BLaER1 (cell line): ENCODE data around the gene NUAK2.
"Not testable (repeated sequence)": the region's sequence is repeated elsewhere in the genome, so short reads cannot be mapped to it uniquely, and the experiment has no call there.

ENCODE experiments used
- H3K27ac ChIP-seq: shearing (Covaris generic); formaldehyde crosslinking; 2 replicates; pipeline ENCODE4 v1.8.1; 2022
- H3K27me3 ChIP-seq: shearing (Covaris generic); formaldehyde crosslinking; 2 replicates; pipeline ENCODE4 v1.8.1; 2022
- H3K36me3 ChIP-seq: shearing (Covaris generic); formaldehyde crosslinking; 2 replicates; pipeline ENCODE4 v1.8.1; 2022
- H3K4me1 ChIP-seq: shearing (Covaris generic); formaldehyde crosslinking; 2 replicates; pipeline ENCODE4 v1.8.1; 2022
- H3K4me2 ChIP-seq: shearing (Covaris generic); formaldehyde crosslinking; 2 replicates; pipeline ENCODE4 v1.8.1; 2022
- H3K4me3 ChIP-seq: shearing (Covaris generic); formaldehyde crosslinking; 2 replicates; pipeline ENCODE4 v1.8.1; 2022
- H3K9ac ChIP-seq: shearing (Covaris generic); formaldehyde crosslinking; 2 replicates; pipeline ENCODE4 v1.8.1; 2022
- H3K9me3 ChIP-seq: shearing (Covaris generic); formaldehyde crosslinking; 2 replicates; pipeline ENCODE4 v1.8.1; 2022
- H4K20me1 ChIP-seq: shearing (Covaris generic); formaldehyde crosslinking; 2 replicates; pipeline ENCODE4 v1.8.1; 2022
- Cebpa-rat ChIP-seq: shearing (Covaris generic); IDR thresholded peaks from 2 replicates; pipeline ENCODE4 v1.8.1; 2022

Gene NUAK2

DNA sequence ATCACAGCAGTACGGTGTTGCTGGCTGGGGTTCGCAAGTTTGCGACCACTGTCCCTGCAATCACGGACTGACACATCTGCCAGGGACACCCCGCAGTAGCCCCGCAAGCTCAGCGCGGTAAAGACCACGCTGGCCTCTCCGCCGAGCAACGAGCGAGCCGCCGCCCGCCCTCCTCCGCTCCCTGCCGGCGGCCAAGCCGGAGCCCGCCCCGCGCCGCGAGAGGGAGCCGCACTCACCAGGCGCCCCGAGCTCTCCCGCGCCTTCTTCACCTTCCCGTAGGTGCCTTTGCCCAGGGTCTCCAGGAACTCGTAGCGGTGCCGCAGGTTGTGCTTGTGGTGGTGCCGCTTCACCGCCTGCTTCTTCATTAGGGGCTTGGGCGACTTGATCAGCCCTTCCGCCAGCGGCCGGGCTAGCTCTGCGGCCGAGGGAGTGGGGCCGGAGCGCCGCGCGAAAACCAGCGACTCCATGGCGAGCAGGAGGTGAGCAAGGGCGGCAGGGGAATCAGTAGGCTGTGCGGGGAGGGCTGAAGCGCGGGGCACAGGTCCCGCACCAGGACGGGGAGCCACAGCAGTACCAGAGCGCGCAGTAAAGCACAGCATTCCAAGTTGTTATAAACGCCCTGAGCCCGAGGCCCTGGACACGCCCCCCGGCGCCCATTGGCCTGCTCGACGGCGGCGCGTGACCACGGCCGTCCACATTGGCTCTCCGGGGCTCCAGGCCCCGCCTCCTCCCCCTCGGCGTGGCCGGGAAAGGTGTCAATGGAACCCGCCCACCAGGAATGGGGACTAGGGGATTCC, at the start of gene NUAK2:
NUAK2 (minus strand) TSS at position 584 of the 797 bp plus-strand sequence; CDS start at position 467, 117 bp downstream.
- Histone ChIP-seq H3K27me3 (peaks cover 69% of the 10 kb centered on the region), H3K4me1 (peaks cover 14% of the 10 kb centered on the region), H3K36me3 (no peaks in the 10 kb centered on the region), H3K4me3 (peak within 1 kb of the TSS; percentile 62), H3K27ac (no peak within 1 kb of the TSS), H3K9ac (no peak within 1 kb of the TSS), H3K9me3 (peaks cover 9% of the 10 kb centered on the region; the same call in 1 of the 2 replicates), H4K20me1 (peaks cover 34% of the 10 kb centered on the region; the same call in 1 of the 2 replicates), H3K4me2 (peak within 1 kb of the TSS; percentile 87)
- no peak for TF ChIP-seq Cebpa-rat

DNA sequence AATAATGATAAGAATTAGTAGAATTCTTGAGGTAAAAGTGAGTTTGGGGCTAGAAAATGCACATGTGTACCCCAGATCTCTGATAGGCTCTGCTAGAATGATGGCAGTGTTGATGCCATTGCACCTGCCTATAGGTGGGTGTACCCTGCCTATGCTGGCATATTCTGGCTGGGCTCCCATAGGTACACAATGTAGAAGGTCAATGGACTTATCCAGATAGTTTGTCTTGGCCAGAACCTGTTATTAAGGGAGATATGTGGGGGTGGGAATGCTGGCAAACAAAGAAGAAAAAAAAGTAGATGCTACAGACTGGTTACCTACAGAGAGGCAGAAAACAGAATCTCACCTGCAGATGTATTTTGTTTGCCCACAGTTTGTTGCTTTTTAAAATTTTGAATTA, 49.2 kb upstream of the NUAK2 start:
- no peak for TF ChIP-seq Cebpa-rat
- Histone ChIP-seq H3K9me3 (no peaks in the 10 kb centered on the region), H3K4me3 (no peak overlapping the region), H3K4me1 (peaks cover 47% of the 10 kb centered on the region), H3K27me3 (no peaks in the 10 kb centered on the region), H3K36me3 (no peaks in the 10 kb centered on the region), H3K27ac (no peak overlapping the region), H4K20me1 (no peaks in the 10 kb centered on the region), H3K4me2 (no peak overlapping the region), H3K9ac (no peak overlapping the region)

DNA sequence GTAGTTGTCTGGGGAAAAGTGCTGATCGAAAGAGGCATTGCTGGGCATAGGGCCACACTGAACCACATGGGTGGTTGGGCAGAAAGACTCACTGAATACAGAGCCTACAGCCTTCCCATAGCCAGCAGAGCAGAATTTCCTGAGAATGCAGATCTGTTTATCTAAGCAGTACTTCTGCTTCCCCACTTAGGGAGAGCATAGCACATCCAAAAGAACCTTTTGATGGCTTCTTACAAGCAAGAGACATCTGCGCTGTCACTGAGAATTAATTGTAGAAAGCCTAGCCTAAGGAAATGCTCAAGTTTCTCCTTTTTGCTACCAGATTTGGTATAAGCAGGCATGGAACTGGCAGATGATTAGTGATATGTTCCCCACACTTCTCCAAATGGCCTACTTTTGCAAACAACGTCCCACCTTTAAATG, 48.2 kb upstream of the NUAK2 start:
- Histone ChIP-seq H3K4me3 (no peak overlapping the region), H3K36me3 (no peaks in the 10 kb centered on the region), H3K4me2 (no peak overlapping the region), H3K9ac (no peak overlapping the region), H3K27me3 (no peaks in the 10 kb centered on the region), H3K4me1 (peaks cover 38% of the 10 kb centered on the region), H3K9me3 (no peaks in the 10 kb centered on the region), H4K20me1 (no peaks in the 10 kb centered on the region), H3K27ac (no peak overlapping the region)
- no peak for TF ChIP-seq Cebpa-rat

DNA sequence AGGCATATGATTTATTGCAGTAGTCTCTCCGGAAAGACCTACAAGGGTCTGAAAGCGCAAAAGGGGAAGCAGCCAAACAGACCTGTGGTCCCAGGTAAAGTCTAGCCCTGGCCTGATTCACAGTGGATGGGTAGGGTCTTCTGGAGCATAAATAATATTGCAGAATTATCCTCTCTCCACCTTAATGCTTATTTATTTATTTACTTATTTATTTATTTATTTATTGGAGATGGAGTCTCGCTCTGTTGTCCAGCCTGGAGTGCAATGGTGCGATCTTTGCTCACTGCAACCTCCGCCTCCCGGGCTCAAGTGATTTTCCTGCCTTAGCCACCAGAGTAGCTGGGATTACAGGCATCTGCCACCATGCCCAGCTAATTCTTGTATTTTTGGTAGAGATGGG, 46.9 kb upstream of the NUAK2 start:
- Histone ChIP-seq H3K4me3 (no peak overlapping the region), H3K27ac (no peak overlapping the region), H3K4me1 (peaks cover 26% of the 10 kb centered on the region), H3K36me3 (no peaks in the 10 kb centered on the region), H3K27me3 (no peaks in the 10 kb centered on the region), H3K4me2 (no peak overlapping the region), H4K20me1 (no peaks in the 10 kb centered on the region), H3K9ac (no peak overlapping the region), H3K9me3 (no peaks in the 10 kb centered on the region)
- TF ChIP-seq Cebpa-rat = no peak

DNA sequence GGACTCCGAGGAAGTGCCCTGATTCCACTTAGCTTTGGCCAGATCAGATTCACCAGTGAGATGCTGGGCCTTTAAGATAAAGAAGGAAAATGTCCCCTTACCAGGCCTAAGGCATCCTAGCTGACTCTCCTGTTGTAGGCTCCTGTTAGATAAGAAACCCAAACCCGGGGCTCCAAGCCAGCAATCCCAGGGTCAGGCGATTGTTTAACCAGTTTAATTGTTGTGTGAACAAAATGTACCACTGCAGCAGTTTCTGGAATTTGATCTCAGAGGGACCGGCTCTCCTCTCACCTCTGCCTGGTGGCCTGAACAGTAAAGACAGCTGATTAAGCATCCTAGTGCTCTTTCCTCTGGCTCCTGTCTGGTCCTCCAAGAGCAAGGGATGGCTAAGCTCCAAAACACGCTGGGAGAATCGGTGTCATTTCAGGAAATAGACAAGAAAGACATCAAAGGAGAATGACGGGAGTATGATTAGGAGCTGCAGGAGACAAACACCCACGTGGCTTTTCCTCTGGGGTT, 44.5 kb upstream of the NUAK2 start:
- H3K9me3 ChIP-seq = no peaks in the 10 kb centered on the region
- H3K9ac ChIP-seq = no peak overlapping the region
- TF ChIP-seq Cebpa-rat = no peak
- H4K20me1 ChIP-seq = no peaks in the 10 kb centered on the region
- H3K4me2 ChIP-seq = peak overlapping the region; percentile 36
- H3K36me3 ChIP-seq = no peaks in the 10 kb centered on the region
- H3K4me3 ChIP-seq = no peak overlapping the region
- peaks cover 8% of the 10 kb centered on the region for H3K4me1 ChIP-seq
- H3K27ac ChIP-seq = no peak overlapping the region
- H3K27me3 ChIP-seq = no peaks in the 10 kb centered on the region

DNA sequence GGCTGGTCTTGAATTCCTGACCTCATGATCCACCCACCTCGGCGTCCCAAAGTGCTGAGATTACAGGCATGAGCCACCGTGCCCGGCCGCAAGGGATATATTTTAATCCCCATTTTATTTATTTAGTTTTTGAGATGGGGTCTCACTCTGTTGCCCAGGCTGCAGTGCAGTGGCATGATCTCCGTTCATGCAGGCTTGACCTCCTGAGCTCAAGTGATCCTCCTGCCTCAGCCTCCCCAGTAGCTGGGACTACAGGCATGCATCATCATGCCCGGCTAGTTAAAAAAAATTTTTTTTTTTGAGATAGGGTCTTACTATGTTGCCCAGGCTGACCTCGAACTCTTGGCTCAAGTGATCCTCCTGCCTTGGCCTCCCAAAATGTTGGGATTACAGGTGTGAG, 43.5 kb upstream of the NUAK2 start:
- H3K27ac ChIP-seq, H3K36me3 ChIP-seq, H3K9ac ChIP-seq, H3K4me3 ChIP-seq, H3K9me3 ChIP-seq, H3K4me2 ChIP-seq, H4K20me1 ChIP-seq, H3K4me1 ChIP-seq, H3K27me3 ChIP-seq: not testable (repeated sequence)

DNA sequence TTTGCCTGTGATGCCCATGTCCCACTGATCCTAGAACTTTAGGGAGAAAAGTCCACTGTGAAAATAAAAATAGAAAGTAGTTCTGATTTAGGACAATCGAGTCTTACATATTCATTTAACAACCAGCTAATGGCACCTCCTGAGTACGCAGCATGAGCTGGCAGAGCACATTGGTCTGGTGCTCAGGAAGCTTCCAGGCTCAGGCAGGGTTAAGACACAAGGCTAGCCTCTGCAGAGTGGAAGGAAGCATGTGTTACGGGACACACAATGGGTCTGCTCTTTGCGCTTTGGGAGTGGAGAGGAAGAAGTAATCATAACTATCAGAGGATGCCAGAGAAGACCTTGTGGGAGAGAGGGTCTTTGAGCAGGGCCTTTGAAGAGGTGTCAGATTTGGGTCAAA, 39.3 kb upstream of the NUAK2 start:
- Histone ChIP-seq H3K9ac (no peak overlapping the region), H3K4me1 (peaks cover 10% of the 10 kb centered on the region), H4K20me1 (no peaks in the 10 kb centered on the region), H3K36me3 (no peaks in the 10 kb centered on the region), H3K9me3 (no peaks in the 10 kb centered on the region), H3K4me2 (no peak overlapping the region), H3K27ac (no peak overlapping the region), H3K27me3 (no peaks in the 10 kb centered on the region), H3K4me3 (no peak overlapping the region)
- TF ChIP-seq Cebpa-rat = no peak

DNA sequence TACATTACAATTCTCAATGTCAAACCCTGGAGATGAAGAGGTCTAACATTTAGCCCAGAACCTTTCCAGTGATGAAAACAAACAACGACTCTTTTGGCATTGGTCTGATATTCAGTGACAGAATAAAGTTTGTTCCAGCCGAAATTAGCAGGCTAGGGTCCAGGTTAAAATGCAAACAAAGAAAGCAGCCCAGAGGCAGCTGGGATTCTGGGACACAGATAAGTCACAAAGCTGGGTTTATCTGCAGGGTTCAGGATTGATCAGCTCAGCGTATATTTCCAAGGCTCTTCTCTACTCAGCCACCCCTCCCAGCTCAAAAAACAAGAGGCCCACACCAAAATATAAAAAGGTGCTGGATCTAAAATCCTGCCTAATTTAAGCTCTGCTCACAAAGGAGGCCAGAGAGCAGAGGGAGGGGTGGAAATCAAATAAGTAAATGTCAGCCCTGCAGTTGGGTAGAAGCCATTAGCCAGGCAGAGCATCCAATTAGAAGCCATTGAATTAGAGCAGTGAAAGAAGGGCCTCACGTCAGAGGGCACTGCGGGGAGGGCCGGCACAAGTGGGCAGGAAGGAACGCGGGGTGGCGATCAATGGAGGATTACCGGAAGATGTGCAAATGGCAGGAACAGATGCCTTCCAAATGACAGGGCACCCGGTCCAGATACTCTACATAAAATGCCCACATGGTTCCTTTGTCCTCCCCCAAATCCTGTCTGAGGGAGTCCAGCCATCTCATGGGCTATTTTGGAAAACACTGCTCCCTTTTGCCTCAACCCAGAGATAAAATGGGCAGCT, 38.4 kb upstream of the NUAK2 start:
- Histone ChIP-seq H3K27me3 (no peaks in the 10 kb centered on the region), H3K4me3 (no peak overlapping the region), H3K9ac (no peak overlapping the region), H3K9me3 (no peaks in the 10 kb centered on the region), H3K4me2 (no peak overlapping the region), H3K36me3 (no peaks in the 10 kb centered on the region), H3K4me1 (peaks cover 10% of the 10 kb centered on the region), H3K27ac (no peak overlapping the region), H4K20me1 (no peaks in the 10 kb centered on the region)
- no peak for TF ChIP-seq Cebpa-rat

DNA sequence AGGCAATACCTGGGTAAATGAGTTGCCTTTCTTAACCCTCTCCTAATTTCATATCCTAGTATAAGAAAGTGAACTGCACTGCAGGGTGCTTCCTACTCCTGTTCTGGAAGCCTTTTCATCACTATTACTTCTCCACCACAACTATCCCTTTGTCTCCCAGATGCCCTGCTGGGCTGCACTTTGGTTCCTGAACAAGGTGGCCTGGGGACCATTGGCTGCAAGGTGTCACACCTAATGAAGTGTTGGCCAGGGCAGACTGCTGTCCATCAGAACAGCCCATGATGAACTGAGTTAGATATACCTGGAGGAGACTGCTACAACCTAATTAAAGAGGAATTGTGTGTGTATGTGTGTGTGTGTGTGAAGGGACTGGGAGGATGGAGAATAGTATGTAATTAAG, 37.0 kb upstream of the NUAK2 start:
- H3K36me3 ChIP-seq = no peaks in the 10 kb centered on the region
- H3K9ac ChIP-seq = no peak overlapping the region
- H3K9me3 ChIP-seq = no peaks in the 10 kb centered on the region
- no peak overlapping the region for H3K4me2 ChIP-seq
- no peak for TF ChIP-seq Cebpa-rat
- no peaks in the 10 kb centered on the region for H3K27me3 ChIP-seq
- H3K4me1 ChIP-seq = peaks cover 10% of the 10 kb centered on the region
- no peak overlapping the region for H3K4me3 ChIP-seq
- no peak overlapping the region for H3K27ac ChIP-seq
- H4K20me1 ChIP-seq = no peaks in the 10 kb centered on the region

DNA sequence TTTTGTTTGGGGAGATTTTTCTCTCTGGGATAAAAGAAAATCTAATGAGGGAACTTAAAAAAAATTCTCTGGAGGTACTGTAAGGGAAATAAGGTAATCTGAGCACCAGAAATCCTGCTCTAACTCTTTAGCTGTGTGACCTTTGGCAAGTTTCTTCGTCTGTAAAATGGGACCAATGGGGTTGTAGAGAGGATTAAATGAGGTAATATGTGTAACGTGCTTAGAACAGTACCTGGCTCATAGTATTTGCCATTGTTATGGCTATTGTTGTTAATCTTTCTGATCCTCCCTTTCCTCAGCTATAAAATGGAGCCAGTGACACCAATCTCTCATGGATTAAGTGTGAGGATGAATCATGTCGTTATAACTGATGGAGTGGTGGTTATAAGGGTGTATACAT, 36.0 kb upstream of the NUAK2 start:
- peaks cover 10% of the 10 kb centered on the region for H3K4me1 ChIP-seq
- H3K9me3 ChIP-seq = no peaks in the 10 kb centered on the region
- no peak overlapping the region for H3K9ac ChIP-seq
- no peak overlapping the region for H3K4me3 ChIP-seq
- H3K27ac ChIP-seq = no peak overlapping the region
- no peaks in the 10 kb centered on the region for H4K20me1 ChIP-seq
- TF ChIP-seq Cebpa-rat = no peak
- H3K4me2 ChIP-seq = no peak overlapping the region
- H3K27me3 ChIP-seq = no peaks in the 10 kb centered on the region
- no peaks in the 10 kb centered on the region for H3K36me3 ChIP-seq
